IPS DF 6.9 (cell line): ENCODE results near the gene C1QL2.

ENCODE experiments used
- DNase-seq: peaks from one replicate; pipeline ENCODE4 v3.0.0-alpha.2; 2013; ENCODE audit warnings: low read depth, low spot score
- H3K27ac ChIP-seq: one replicate; pipeline ENCODE4 v1.5.1; 2013; ENCODE audit warnings: low read length, control low read depth
- H3K27me3 ChIP-seq: 2 replicates; pipeline ENCODE4 v1.6.1; 2013; ENCODE audit warnings: mild to moderate bottlenecking, low read length; ENCODE audit not compliant: control insufficient read depth, insufficient read depth
- H3K36me3 ChIP-seq: 2 replicates; pipeline ENCODE4 v1.6.1; 2013; ENCODE audit warnings: low read length; ENCODE audit not compliant: control insufficient read depth, insufficient read depth
- H3K4me1 ChIP-seq: 2 replicates; pipeline ENCODE4 v1.6.1; 2013; ENCODE audit warnings: low read length; ENCODE audit not compliant: control insufficient read depth, insufficient read depth
- H3K4me3 ChIP-seq: 2 replicates; pipeline ENCODE4 v1.5.1; 2013; ENCODE audit warnings: mild to moderate bottlenecking, low read length
- H3K9me3 ChIP-seq: 2 replicates; pipeline ENCODE4 v1.6.1; 2013; ENCODE audit warnings: low read length, inconsistent platforms; ENCODE audit not compliant: control insufficient read depth, insufficient read depth
- WGBS: extraction: QIAGEN DNeasy Blood & Tissue Kit; methylation state at CpG from one replicate; pipeline ENCODE4 v1.1.7; 2013; ENCODE audit warnings: mixed read lengths, missing lambda C conversion rate; ENCODE audit not compliant: insufficient read length, insufficient coverage; 5-methylcytosine and 5-hydroxymethylcytosine counted together

Gene C1QL2

GRCh38 chr2:119158563-119159347, at the start of gene C1QL2:
Gene C1QL2 (minus strand): TSS chr2:119158751. CDS start chr2:119158269, 482 bp downstream.
- Histone ChIP-seq H3K36me3 (no peaks in the 10 kb centered on the region), H3K4me1 (peaks cover 6% of the 10 kb centered on the region), H3K27me3 (peaks cover 27% of the 10 kb centered on the region), H3K27ac (no peak within 1 kb of the TSS), H3K9me3 (no peaks in the 10 kb centered on the region), H3K4me3 (peak within 1 kb of the TSS; percentile 33; the same call in 1 of the 2 replicates)
- WGBS: no CpG with 5 or more reads among the region's 71 CpGs
- DNase-seq: no peak

GRCh38 chr2:119207447-119207846, 48.9 kb upstream of the C1QL2 start:
- no peak overlapping the region for H3K27ac ChIP-seq
- WGBS: no CpG with 5 or more reads among the region's 2 CpGs
- H3K27me3 ChIP-seq: no peaks in the 10 kb centered on the region
- no peak overlapping the region for H3K4me3 ChIP-seq
- H3K9me3 ChIP-seq: no peaks in the 10 kb centered on the region
- DNase-seq: no peak
- H3K4me1 ChIP-seq: no peaks in the 10 kb centered on the region
- H3K36me3 ChIP-seq: no peaks in the 10 kb centered on the region

- WGBS: no CpG with 5 or more reads among the region's 2 CpGs
- DNase-seq: no peak
- H3K4me1 ChIP-seq: no peaks in the 10 kb centered on the region
Measured at GRCh38 chr2:119206201-119206600, 47.6 kb upstream of the C1QL2 start.

GRCh38 chr2:119205001-119205706, 46.6 kb upstream of the C1QL2 start:
- Histone ChIP-seq H3K36me3 (no peaks in the 10 kb centered on the region), H3K27me3 (no peaks in the 10 kb centered on the region), H3K9me3 (no peaks in the 10 kb centered on the region), H3K4me1 (no peaks in the 10 kb centered on the region), H3K4me3 (no peak overlapping the region), H3K27ac (no peak overlapping the region)
- DNase-seq: no peak
- no CpG with 5 or more reads among the region's 13 CpGs for WGBS

More at GRCh38 chr2:119206201-119206600, 47.6 kb upstream of the C1QL2 start:
- Histone ChIP-seq H3K27ac (no peak overlapping the region), H3K9me3 (no peaks in the 10 kb centered on the region), H3K27me3 (no peaks in the 10 kb centered on the region), H3K36me3 (no peaks in the 10 kb centered on the region), H3K4me3 (no peak overlapping the region)

GRCh38 chr2:119204525-119204924, 46.0 kb upstream of the C1QL2 start:
- DNase-seq: no peak
- no CpG with 5 or more reads among the region's 6 CpGs for WGBS
- Histone ChIP-seq H3K4me1 (no peaks in the 10 kb centered on the region), H3K27me3 (no peaks in the 10 kb centered on the region), H3K9me3 (no peaks in the 10 kb centered on the region), H3K27ac (no peak overlapping the region), H3K36me3 (no peaks in the 10 kb centered on the region), H3K4me3 (no peak overlapping the region)

- H3K27me3 ChIP-seq: no peaks in the 10 kb centered on the region
- H3K27ac ChIP-seq: no peak overlapping the region
- WGBS: no CpG with 5 or more reads among the region's 1 CpG
- H3K4me1 ChIP-seq: 0 out of 2 replicates have a peak, but pooled peaks cover 2% of the 10 kb centered on the region
- no peaks in the 10 kb centered on the region for H3K36me3 ChIP-seq
- no peaks in the 10 kb centered on the region for H3K9me3 ChIP-seq
- no peak overlapping the region for H3K4me3 ChIP-seq
- DNase-seq: no peak
Measured at GRCh38 chr2:119202610-119203310, 44.2 kb upstream of the C1QL2 start.

GRCh38 chr2:119201815-119202214, 43.3 kb upstream of the C1QL2 start:
- Histone ChIP-seq H3K4me1 (peaks cover 6% of the 10 kb centered on the region), H3K36me3 (no peaks in the 10 kb centered on the region), H3K27me3 (no peaks in the 10 kb centered on the region), H3K27ac (no peak overlapping the region), H3K4me3 (no peak overlapping the region), H3K9me3 (no peaks in the 10 kb centered on the region)
- no peak for DNase-seq
- WGBS: no CpG with 5 or more reads among the region's 5 CpGs

GRCh38 chr2:119198240-119198840, 39.8 kb upstream of the C1QL2 start:
- H3K4me3 ChIP-seq: no peak overlapping the region
- H3K9me3 ChIP-seq: no peaks in the 10 kb centered on the region
- no peak overlapping the region for H3K27ac ChIP-seq
- H3K27me3 ChIP-seq: no peaks in the 10 kb centered on the region
- no CpG with 5 or more reads among the region's 7 CpGs for WGBS
- H3K4me1 ChIP-seq: peaks cover 14% of the 10 kb centered on the region
- H3K36me3 ChIP-seq: no peaks in the 10 kb centered on the region
- DNase-seq: no peak

- H3K27ac ChIP-seq: no peak overlapping the region
- H3K27me3 ChIP-seq: no peaks in the 10 kb centered on the region
- H3K4me3 ChIP-seq: no peak overlapping the region
- peaks cover 14% of the 10 kb centered on the region for H3K4me1 ChIP-seq
- WGBS: no CpG with 5 or more reads among the region's 10 CpGs
- no peak for DNase-seq
- H3K36me3 ChIP-seq: no peaks in the 10 kb centered on the region
- H3K9me3 ChIP-seq: no peaks in the 10 kb centered on the region
Measured at GRCh38 chr2:119197529-119198239, 39.1 kb upstream of the C1QL2 start.

- DNase-seq: no peak
- Histone ChIP-seq H3K4me1 (peaks cover 14% of the 10 kb centered on the region), H3K4me3 (no peak overlapping the region), H3K36me3 (no peaks in the 10 kb centered on the region), H3K9me3 (no peaks in the 10 kb centered on the region), H3K27ac (no peak overlapping the region), H3K27me3 (no peaks in the 10 kb centered on the region)
Measured at GRCh38 chr2:119197126-119197405, 38.5 kb upstream of the C1QL2 start.
